ENCODE measurements around the gene C2CD5.
A peak's percentile ranks its signal among the peaks of the same experiment; 100 is the strongest.
"Not testable (repeated sequence)": the region's sequence is repeated elsewhere in the genome, so short reads cannot be mapped to it uniquely, and the experiment has no call there.

The C2CD5 gene, protein sequence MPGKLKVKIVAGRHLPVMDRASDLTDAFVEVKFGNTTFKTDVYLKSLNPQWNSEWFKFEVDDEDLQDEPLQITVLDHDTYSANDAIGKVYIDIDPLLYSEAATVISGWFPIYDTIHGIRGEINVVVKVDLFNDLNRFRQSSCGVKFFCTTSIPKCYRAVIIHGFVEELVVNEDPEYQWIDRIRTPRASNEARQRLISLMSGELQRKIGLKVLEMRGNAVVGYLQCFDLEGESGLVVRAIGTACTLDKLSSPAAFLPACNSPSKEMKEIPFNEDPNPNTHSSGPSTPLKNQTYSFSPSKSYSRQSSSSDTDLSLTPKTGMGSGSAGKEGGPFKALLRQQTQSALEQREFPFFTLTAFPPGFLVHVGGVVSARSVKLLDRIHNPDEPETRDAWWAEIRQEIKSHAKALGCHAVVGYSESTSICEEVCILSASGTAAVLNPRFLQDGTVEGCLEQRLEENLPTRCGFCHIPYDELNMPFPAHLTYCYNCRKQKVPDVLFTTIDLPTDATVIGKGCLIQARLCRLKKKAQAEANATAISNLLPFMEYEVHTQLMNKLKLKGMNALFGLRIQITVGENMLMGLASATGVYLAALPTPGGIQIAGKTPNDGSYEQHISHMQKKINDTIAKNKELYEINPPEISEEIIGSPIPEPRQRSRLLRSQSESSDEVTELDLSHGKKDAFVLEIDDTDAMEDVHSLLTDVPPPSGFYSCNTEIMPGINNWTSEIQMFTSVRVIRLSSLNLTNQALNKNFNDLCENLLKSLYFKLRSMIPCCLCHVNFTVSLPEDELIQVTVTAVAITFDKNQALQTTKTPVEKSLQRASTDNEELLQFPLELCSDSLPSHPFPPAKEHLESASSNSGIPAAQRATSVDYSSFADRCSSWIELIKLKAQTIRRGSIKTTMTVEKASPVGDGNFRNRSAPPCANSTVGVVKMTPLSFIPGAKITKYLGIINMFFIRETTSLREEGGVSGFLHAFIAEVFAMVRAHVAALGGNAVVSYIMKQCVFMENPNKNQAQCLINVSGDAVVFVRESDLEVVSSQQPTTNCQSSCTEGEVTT

DNA sequence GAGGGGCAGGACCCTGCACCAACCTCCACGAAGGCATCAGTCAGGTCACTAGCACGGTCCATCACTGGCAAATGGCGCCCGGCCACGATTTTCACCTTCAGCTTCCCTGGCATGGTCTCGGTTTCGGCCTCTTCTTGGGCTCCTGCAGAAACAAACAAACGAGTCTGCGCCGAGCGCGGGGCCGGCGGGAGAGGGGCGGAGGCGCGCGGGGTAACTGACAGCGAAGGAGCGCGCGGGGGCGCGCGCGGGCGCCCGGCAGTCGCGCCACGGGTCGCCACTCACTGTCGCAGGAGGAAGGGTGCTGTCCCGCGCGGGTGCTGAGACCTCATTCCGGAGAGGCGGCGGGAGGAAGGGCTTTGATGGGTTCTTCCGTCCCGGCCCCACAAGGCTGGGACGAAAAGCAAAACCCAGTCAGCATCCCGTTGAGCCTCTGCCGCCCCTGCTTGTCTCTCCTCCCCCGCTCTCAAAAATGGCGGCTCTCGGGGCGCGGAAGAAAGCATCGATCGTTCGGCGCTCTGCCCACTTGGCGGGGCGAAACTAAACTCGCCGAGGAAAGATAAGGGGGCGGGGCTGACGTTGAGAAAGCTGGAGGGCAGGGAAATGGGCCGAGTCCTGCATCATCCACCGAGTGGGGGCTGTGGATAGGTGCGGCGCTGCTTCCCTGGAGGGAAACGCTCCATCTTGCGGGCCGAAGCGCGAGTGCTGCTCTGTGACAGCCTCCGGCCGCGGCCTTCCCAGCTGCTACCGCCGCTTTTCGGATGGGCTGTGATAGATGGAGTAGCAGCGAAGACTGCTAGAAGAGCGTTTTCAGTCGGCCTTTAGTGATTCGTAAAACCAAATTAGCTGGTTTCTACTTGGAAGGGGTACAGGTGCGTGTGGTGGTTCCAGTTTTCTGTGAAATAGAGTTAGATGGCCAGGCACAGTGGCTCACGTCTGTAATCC lies at the start of gene C2CD5:
TSS of gene C2CD5 (minus strand) at position 505 of the 942 bp plus-strand sequence. CDS start at position 113, 392 bp downstream.
- DNase-seq (ENCODE audit: low spot score): peak; percentile 95

- no peak for DNase-seq (ENCODE audit: low spot score)
Observed at GRCh38 chr12:22593864-22594263, 49.5 kb upstream of the C2CD5 start.

GRCh38 chr12:22588817-22589216 lies 44.5 kb upstream of the C2CD5 start:
- DNase-seq (ENCODE audit: low spot score): no peak

- no peak for DNase-seq (ENCODE audit: low spot score)
Observed at GRCh38 chr12:22578328-22578727, 34.0 kb upstream of the C2CD5 start.

- no peak for DNase-seq (ENCODE audit: low spot score)
Observed at GRCh38 chr12:22577667-22578066, 33.3 kb upstream of the C2CD5 start.

DNA sequence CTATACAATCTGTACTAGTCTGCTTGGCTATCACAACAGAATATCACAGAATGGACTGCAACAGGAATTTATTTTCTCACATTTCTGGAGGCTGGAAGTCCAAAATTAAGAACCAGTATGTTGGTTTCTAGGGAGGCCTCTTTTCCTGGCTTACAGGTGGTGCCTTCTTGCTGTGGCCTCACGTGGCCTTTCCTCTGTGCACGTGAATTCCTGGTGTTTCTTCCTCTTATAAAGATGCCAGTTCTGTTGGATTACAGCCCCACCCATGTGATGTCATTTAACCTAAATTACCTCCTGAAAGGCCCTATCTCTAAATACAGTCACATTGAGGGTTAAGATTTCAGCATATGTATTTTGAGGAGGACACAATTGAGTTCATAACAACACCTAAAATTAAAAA lies 32.1 kb upstream of the C2CD5 start:
- no peak for DNase-seq (ENCODE audit: low spot score)

DNA sequence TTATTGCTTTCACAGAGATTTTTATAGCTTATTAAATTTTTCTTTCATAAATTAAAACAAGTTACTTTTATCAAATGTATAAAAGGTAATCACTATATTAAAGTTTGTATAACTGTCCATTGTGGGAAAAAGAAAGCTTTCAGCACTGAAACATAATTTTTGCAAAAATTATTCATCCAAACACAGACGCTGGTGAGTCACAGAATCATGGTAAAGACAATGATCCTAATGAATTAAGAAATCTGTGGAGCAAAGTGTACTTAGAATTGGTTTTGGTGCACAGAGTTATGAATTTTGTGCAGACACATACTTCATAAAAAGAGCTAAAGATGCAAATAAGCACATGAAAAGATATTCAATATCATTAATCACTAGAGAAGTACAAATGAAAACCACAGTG lies 31.7 kb upstream of the C2CD5 start:
- DNase-seq (ENCODE audit: low spot score): no peak

DNA sequence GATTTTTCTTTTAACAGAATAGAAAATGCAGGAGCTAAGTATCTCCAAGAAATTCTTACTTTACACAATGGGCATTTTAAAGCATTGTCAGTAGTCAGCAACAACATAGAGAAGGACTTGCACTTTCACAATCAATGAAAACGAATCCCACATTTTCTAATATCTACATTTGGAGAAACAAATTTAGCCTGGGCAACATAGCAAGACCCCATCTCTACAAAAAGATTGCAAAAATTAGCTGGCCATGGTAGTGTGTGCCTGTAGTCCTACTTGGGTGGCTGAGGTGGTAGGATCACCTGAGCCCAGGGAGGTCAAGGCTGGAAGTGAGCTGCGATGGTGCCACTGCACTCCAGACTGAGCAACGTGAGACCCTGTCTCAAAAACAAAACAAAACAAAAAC lies 30.6 kb upstream of the C2CD5 start:
- no peak for DNase-seq (ENCODE audit: low spot score)

DNA sequence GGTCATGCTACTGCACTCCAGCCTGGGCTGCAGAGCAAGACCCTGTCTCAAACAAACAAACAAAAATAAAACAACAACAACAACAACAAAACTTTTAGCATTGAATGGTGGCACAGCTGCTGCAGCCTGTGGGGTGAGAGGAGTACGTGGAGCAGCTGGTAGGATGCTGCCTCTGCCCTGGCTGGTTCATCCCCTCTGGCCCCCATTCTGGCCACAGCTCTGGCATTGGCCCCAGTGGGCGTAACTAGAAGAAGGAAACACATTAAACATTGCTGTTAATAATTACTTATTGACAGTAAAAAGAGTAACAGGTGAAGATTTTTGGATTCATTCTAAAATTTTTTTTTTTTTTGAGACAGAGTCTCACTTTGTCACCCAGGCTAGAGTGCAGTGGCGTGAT lies 28.8 kb upstream of the C2CD5 start:
- DNase-seq (ENCODE audit: low spot score): no peak

DNA sequence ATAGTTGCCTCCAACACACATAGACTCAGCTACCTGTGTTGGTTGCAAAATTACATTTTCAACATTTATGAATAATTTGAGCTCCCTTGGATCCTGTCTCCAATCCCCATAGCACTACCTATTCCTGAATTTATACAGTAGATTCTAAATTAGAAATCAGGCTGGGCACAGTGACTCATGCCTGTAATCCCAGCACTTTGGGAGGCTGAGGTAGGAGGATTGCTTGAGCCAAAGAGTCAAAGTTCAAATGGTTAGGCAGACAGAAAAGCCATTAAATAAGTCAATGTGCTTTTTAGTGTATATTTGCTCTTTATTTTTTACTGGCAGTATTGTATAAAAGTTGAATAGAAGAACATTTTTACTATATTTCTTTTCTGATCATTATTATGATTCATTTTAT lies 24.9 kb upstream of the C2CD5 start:
- DNase-seq (ENCODE audit: low spot score): no peak

GRCh38 chr12:22562036-22563028 lies 18.0 kb upstream of the C2CD5 start:
- DNase-seq (ENCODE audit: low spot score): no peak

GRCh38 chr12:22554750-22555149 lies 10.4 kb upstream of the C2CD5 start:
- DNase-seq (ENCODE audit: low spot score): not testable (repeated sequence)

GRCh38 chr12:22551624-22552023 lies 7.3 kb upstream of the C2CD5 start:
- DNase-seq (ENCODE audit: low spot score): no peak

- no peak for DNase-seq (ENCODE audit: low spot score)
Observed at GRCh38 chr12:22545255-22545654, 913 bp upstream of the C2CD5 start.

DNA sequence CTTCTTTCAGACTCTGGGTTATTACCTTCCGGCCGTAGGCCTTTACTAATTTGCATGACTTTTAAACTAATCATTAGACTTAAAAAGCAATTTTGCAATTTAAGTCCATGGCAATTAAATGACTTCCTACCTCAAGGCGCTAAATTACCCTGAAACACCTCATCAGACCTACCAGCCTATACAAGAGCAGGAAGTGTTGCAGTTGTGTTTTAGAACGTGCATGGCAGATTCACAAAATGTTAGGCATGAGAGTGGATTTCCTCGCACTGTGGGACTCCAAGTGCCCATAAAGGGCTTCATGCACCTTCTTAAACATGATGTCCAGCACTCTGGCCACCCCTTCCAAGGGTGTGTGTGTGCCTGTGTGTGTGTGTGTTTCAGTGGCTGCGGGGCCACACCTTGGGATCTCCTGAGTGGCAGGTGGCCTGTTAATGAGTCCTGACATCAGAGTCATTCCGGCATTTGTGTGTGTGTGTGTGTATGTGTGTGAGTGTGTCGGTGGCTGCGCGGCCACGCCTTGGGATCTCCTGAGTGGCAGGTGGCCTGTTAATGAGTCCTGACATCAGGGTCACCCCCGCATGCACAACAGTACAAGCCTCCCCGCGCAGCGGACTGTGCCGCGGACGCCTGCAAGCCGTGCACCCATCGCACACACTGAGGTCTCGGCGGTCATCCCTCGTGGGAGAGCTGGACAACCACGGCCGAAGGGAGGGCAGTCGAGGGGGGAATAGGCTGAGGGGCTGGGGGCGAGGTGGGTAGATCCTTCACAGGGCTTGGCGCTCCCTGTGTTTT lies 900 bp downstream of the C2CD5 start:
- DNase-seq (ENCODE audit: low spot score): no peak

GRCh38 chr12:22541496-22542155 lies 2.7 kb downstream of the C2CD5 start:
- no peak for DNase-seq (ENCODE audit: low spot score)

GRCh38 chr12:22539055-22539454 lies 5.3 kb downstream of the C2CD5 start:
- no peak for DNase-seq (ENCODE audit: low spot score)

- DNase-seq (ENCODE audit: low spot score): no peak
Observed at GRCh38 chr12:22538311-22538710, 6.0 kb downstream of the C2CD5 start.

DNA sequence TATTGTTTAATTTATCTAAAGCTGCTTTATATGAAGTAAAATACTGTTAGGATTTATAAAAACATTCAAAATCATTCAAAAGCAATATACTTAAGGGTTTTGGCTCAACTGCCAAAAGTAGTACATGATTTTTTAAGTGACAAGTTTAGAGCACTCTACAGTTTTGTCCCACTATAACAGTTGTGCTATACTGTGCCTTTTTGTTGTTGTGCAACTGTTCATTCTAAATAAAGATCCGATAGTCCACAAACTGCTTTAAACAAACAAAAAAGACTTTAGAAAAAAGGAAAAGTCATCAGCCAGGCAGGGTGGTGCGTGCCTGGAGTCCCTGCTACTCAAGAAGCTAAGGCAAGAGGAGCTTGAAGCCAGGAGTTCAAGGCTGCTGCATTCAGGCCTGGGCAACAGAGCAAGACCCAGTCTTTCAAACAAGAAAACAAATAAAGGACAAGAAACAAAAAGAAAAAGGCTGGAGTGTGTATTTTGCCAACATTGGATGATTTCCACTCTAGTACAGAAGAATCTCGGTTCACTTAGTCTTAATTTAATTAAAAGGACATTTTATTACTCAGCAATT lies 7.3 kb downstream of the C2CD5 start:
- no peak for DNase-seq (ENCODE audit: low spot score)

Measured in AG08395 (cell line).